GM19023 (cell line): Measurements from ENCODE around the gene KIF21A.

Experiments
- ATAC-seq: cut with Tn5 transposase; IDR thresholded peaks from one replicate; pipeline ENCODE4 v1.9.1; 2021; ENCODE audit warnings: mild to moderate bottlenecking, moderate library complexity; ENCODE audit not compliant: unreplicated experiment

The KIF21A gene

DNA sequence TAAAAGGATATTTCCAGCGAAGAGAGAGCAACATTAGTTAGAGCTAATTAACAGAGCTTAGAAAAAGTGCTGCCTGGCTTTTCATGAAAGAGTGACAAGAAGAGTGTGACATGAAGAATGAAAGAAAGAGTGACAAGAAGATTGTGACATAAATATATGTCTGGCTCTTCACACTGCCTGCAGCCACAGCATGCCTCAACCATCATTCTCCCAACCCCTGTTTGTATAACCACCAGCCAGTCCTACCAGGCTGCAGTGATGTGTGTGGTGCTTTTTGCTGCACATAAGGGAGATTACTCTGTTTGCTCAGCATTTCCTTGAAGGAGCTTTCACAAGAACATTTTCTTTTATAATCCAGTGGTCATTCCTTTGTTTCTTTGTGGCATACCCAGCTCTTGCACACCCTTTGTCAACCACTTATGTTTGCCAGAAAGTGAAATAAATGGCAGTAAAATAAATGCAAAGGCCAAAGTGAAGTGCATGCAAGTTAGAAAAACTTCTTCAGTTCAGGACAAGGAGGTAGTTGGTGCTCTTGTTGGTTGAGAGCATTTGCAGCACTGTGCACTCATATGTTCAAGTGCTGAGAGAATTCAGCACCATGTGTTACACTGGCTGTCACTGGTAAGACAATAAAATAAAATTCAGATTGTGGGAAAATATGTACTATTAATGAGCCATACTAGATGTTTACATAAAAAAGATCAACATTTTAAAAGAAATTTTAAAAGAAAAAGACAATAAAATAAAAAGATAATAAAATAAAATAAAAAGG lies 50.6 kb downstream of the KIF21A start:
- no peak for ATAC-seq

DNA sequence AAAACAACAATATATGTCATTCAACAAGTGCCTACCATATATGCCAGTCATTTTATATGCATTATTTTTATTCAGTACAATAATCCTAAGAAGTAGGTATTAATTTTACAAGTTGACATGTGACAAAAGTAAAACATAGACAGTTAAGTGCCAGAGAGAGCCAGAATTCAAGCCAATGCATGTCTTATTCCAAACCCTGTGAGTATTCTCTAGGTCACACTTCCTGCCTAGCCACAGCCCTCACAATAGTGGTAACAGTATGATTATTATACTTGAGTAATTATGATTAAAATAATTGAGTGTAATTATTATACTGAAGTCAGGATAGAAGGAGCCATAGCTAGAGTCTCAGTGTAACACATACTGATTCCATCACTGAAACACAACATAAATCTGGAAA lies 52.2 kb downstream of the KIF21A start:
- ATAC-seq, result no peak

DNA sequence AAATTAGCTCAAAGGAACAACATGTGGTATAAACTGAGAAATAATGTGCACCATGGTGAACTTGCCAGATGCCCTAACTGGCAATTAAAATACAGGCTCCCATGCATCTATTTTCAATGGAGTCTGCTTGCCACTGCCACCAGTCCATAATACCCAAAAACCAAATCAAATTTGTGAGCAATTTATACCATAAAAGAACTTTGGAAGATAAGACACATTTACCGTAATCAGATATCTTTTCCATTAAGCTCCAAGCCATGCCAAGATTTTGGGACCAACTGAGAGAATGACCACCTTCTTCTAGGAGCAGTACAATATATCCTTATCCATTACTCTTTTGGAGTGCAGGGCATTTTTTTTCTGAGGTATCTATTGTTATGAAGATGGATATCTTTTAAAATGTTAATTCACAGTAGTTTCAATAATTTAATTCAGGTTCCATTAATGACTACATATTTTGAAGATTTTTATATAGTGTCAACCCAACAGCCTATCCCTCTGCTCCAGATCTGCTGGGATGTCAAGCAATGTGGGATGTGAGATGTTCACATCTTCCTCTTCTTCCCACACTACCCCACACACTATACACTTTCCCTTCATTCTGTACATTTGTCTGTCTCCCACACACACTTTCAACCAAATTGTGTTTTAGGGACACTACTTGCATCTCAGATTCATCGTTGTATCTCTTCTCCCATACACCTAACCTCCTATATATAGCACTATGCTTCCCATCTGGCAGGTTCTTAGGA lies 53.3 kb downstream of the KIF21A start:
- ATAC-seq, result no peak

- ATAC-seq, result no peak
These were observed 56.6 kb downstream of the KIF21A start for GRCh38 chr12:39386335-39386734.

- no peak for ATAC-seq
These were observed 59.8 kb downstream of the KIF21A start for GRCh38 chr12:39383114-39383513.

- no peak for ATAC-seq
These were observed 62.8 kb downstream of the KIF21A start for GRCh38 chr12:39380090-39380489.

DNA sequence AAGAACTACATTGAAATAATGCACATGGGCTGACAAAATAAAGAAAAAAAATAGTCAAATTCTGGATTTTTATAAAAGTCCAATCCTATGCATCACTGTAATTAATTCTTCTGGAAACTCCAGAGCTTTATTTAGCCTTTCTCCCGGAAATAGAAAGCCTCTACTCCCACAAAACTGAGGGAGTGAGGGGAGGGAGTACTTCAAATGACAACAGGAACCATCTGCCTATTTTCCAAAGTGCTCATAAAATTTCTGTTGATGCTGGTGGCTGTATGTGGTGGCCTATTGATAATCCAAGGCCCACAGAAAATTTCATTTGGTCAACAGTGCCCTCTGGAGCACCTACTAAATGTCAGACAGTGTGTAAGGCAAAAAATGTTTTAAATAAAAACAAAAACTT lies 64.6 kb downstream of the KIF21A start:
- ATAC-seq, result no peak

DNA sequence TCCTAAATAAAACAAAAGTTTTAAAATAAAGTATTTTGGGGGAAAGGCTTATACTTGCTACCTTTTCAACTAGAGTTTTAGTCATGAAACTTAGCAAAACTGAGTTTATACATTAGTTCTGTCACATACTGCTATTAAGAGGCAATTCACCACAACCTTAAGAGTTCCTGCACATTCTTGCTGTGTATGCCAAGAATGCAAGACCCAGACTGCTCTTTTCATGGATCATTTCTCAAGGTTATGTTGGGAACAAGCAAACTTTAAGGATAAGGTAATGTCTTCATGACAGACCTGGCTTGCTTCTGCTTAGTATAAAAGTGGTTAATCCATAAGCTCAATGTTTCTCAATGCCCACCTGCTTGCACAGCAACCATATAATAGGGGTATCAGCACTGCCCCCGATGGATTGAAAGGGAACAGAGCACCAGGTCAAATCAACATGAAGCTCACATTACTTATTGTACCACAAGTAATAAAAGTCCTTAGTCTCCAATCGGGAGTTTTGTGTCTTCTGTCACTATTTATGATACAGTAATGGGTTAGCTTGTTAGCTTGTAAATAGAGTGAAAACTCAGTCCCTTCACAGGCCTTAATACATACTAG lies 67.6 kb downstream of the KIF21A start:
- no peak for ATAC-seq

- ATAC-seq, result no peak
These were observed 70.0 kb downstream of the KIF21A start for GRCh38 chr12:39372929-39373328.

DNA sequence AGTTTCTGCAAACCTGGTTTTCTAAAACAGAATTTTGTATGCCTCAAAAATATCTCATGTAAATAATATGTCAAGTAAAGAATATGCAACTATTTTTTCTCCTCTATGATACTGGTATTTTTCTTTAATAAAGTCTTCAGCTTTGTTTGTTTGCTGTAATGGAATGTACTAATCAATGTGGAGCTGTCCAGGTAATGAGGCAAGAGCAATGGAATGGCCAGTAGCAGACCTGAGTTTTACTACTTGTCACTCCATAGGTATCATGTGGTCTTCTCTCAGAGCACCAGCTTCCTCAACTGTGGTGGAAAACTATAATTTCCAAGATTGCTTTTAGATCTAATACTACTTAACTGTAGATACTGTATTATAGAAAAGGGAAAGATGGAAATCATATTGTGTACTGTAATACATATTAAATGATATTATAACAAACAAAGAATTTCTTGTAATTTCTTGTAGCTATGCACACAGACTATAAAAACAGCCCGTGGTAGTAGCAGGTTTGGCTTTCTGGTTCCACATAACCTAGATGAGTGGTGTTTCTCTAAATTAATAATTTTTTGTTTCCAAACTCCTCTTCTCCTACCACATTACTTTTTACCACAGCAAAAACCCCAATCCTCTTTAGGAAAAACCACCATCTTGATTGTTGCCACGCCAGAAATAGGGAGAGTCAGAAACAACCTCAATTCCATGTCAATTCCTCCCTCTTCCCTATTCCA lies 70.6 kb downstream of the KIF21A start:
- no peak for ATAC-seq

DNA sequence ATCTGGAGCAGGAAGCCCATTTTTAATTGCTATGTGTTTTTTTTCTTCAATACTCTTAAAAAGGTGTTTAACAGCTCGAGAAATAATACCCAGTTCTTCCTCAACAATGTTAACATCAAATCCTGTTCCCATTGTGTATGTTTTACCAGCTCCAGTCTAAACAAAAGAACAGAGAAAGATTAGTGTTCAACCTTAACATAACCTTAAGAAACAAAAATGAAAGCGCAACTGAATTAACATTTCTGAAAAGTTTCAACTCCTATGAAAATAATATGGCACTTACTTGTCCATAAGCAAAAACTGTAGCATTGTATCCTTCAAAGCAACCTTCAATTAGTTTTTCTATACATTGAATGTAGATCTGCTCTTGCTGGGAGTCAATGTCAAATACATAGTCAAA lies 73.2 kb downstream of the KIF21A start:
- ATAC-seq, result no peak

- ATAC-seq, result no peak
These were observed 74.0 kb downstream of the KIF21A start for GRCh38 chr12:39368891-39369290.

DNA sequence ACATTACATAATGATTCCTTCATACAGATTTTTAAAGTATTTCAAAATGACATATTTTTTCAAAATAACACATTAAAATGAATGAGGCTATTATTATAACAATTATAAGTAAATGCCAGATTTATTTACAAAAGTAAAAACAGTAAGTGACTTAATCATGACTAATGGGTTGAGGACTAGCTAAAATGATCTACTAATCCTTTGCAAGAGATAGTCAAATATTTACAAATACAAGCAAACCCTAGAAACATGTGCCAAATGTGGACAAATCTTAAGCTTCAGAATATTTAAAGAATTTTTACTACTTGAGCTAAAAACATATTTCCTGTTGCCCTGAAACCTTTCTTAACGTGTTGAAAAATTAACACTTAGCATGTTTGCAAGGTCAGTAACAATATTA lies 74.8 kb downstream of the KIF21A start:
- ATAC-seq, result no peak

- no peak for ATAC-seq
These were observed 75.4 kb downstream of the KIF21A start for GRCh38 chr12:39367494-39367893.

DNA sequence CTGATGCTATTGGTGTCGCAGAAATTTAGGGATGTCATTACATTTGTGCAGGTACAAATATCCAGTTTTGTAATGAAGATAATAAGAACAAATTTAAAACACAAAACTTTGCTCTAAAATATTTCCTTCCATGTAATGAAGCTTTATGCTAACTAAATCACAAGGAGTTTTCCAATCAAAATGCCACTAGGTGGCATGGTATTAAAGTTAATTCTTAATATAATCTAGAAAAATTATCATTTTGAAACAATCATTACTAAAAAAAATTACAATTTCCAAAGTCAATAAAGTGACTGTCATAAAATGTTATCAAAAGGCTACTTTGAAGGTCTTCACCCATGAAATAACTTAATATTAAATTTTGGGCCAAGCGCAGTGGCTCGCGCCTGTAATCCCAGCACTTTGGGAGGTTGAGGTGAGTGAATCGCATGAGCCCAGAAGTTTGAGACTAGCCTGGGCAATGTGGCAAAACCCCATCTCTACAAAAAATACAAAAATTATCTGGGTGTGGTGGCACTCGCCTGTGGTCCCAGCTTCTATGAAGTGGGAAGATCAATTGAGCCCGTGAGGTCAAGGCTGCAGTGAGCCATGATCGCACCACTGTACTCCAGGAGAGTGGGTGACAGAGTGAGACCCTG lies 77.4 kb downstream of the KIF21A start:
- ATAC-seq, result no peak

DNA sequence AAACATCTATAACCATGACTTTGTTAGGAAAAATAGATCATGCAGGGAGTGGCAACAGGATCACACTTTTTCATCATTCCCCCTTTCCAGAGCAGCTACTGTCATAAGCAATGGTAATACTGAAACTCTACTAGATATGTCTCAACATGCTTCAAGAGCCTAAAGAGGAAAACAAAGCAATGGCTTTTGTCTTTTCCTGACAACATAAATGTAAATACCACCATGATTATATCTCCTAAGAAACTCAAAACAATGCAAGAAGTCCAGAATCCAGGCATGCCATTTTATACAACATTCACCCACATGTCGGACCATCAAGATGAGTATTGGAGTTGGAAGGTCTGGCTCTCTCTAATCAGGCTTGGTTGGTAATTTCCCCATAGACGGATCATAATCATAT lies 78.7 kb downstream of the KIF21A start:
- no peak for ATAC-seq

DNA sequence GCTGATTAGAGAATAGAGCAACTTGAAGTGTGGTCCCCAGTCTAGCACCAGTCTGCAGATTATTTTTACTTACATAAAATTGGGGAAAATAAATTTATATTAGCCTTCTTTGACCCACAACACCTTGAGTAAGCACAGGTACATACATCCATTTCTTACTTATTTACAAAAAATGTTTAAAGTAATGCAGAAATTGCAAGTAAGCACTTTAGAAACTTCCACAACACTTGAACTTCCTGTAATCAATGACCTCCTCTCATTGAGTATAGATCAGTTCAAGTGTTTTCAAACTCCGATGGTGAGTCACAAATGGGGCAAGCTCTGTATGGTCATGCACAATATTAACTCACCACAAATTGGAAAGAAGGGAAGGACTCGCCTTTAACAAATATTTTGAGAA lies 83.3 kb downstream of the KIF21A start:
- no peak for ATAC-seq

GRCh38 chr12:39357041-39357440 lies 85.9 kb downstream of the KIF21A start:
- ATAC-seq, result no peak

DNA sequence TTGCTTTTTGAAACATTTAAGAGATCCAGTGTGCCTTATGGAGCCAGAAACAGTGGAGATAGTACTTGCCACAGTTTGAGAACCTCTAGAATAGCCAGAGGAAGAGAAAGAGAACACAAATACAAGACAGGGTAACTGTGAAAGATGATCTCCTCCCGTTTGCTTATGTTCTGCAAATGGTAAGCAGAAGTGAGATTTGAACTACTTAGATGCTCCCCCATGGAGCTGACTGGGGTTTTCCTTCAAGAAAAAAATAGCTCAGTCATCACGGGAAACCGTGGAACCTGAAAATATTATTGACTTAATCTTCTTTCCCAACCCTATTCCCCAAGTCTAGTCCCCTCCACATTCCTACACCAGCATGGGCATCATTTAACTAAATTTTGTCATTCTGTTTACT lies 87.1 kb downstream of the KIF21A start:
- no peak for ATAC-seq

GRCh38 chr12:39354955-39355354 lies 88.0 kb downstream of the KIF21A start:
- no peak for ATAC-seq

GRCh38 chr12:39352471-39353017 lies 90.4 kb downstream of the KIF21A start:
- ATAC-seq, result no peak
